Panc1 (cell line): ENCODE data around the gene SNAP47. TPM values are rescaled to one million over a fixed set of nuclear protein-coding genes. Genes with fewer than 3 reads are reported as not detected.

ENCODE experiments used
- ATAC-seq: fragments of 200-7000 bp; cut with Tn5 transposase; 2 replicates; pipeline ENCODE4 v1.9.1; 2020; ENCODE audit warnings: mild to moderate bottlenecking, moderate library complexity
- BruUV-seq: library from RNA; stranded (reverse); fragments of 400-500 nt; replicated peaks from 2 replicates; lab custom pipeline; 2021; lab: Mats Ljungman, UMichigan
- CTCF ChIA-PET: fragments of 300-600 bp; sonication (Branson Sonifier 250); formaldehyde crosslinking; loops from one replicate; lab custom pipeline; 2022; ENCODE audit warnings: antibody characterized with exemption; lab: Charles Lee
- POLR2A ChIA-PET: fragments of 300-600 bp; sonication (Branson Sonifier 250); formaldehyde crosslinking; loops from one replicate; lab custom pipeline; 2022; ENCODE audit warnings: antibody characterized with exemption; lab: Charles Lee
- DNase-seq: peaks from one replicate; pipeline ENCODE4 v3.0.0-alpha.2; 2010; ENCODE audit warnings: low read depth, low spot score
- H3K27ac ChIP-seq: 2 replicates; pipeline ENCODE4 v1.5.1; 2011; ENCODE audit warnings: mild to moderate bottlenecking, low read length, inconsistent platforms
- H3K27me3 ChIP-seq: fragments of 200-500 bp; sonication (Bioruptor generic); 2 replicates; pipeline ENCODE4 v1.6.0; 2014; ENCODE audit warnings: low read length, inconsistent platforms; ENCODE audit not compliant: control insufficient read depth, insufficient read depth
- H3K36me3 ChIP-seq: fragments of 200-500 bp; sonication (Bioruptor generic); 2 replicates; pipeline ENCODE4 v1.5.1; 2014; ENCODE audit warnings: inconsistent platforms, mild to moderate bottlenecking, low read length, moderate library complexity; ENCODE audit not compliant: control insufficient read depth, insufficient read depth
- H3K4me1 ChIP-seq: 2 replicates; pipeline ENCODE4 v1.5.1; 2011; ENCODE audit warnings: inconsistent platforms, mild to moderate bottlenecking, low read length, moderate library complexity; ENCODE audit not compliant: control insufficient read depth, insufficient read depth
- H3K4me3 ChIP-seq, 2 experiments: 2 replicates each; pipeline ENCODE4 v1.5.1; 2011 to 2012; ENCODE audit warnings: low read depth in 2 of 2, low read length in 2 of 2, mild to moderate bottlenecking in 2 of 2, inconsistent platforms in 1 of 2, moderate library complexity in 1 of 2
- H3K9me3 ChIP-seq: fragments of 200-500 bp; sonication (Bioruptor generic); 2 replicates; pipeline ENCODE4 v1.5.1; 2014; ENCODE audit warnings: low read depth, mild to moderate bottlenecking, inconsistent platforms, low read length, moderate library complexity; ENCODE audit not compliant: control insufficient read depth, insufficient read depth
- CTCF ChIP-seq: fragments of 450-650 bp; IDR thresholded peaks from 2 replicates; pipeline ENCODE4 v1.5.1; 2017; ENCODE audit warnings: mild to moderate bottlenecking
- POLR2AphosphoS5 ChIP-seq: IDR thresholded peaks from 2 replicates; pipeline ENCODE4 v1.6.1; 2012; ENCODE audit warnings: mild to moderate bottlenecking, low read depth, low read length, moderate library complexity
- SIN3A ChIP-seq: IDR thresholded peaks from 2 replicates; pipeline ENCODE4 v1.6.1; 2012; ENCODE audit warnings: low read depth, mild to moderate bottlenecking, low read length, moderate library complexity, borderline replicate concordance; ENCODE audit not compliant: insufficient read depth
- TCF7L2 ChIP-seq: IDR thresholded peaks from 2 replicates; pipeline ENCODE4 v1.6.1; 2011; ENCODE audit warnings: mild to moderate bottlenecking, low read depth, low read length, inconsistent platforms
- in situ Hi-C: cut with HindIII; loops from 2 replicates; pipeline ENCODE4 v1.10.0; 2016; ENCODE audit warnings: low sequenced_read_pairs, low pct_unique_long_range_greater_than_20kb
- intact Hi-C: fragments of 100-400 bp; cut with micrococcal nuclease; formaldehyde crosslinking; loops from one replicate; pipeline ENCODE4 v1.10.0; 2022; ENCODE audit not compliant: unreplicated experiment
- total RNA-seq: library from RNA; stranded (reverse); gene quantifications from one replicate; pipeline ENCODE4 v1.2.1, GENCODE V29; 2021; ENCODE audit not compliant: unreplicated experiment
- TF ChIP-seq, protein P1 (sequence below), 2 experiments: IDR thresholded peaks; 2 replicates each; pipeline ENCODE4 v1.6.1; 2011 to 2012; ENCODE audit warnings: low read depth in 2 of 2, control low read depth in 1 of 2, low read length in 1 of 2, mild to moderate bottlenecking in 1 of 2, moderate library complexity in 1 of 2; ENCODE audit not compliant: insufficient read depth in 1 of 2

The SNAP47 gene
- total RNA-seq, 1 experiment from 2014 or later = 55.6 TPM

- Histone ChIP-seq H3K4me1 (peaks cover 38% of the 10 kb centered on the region), H3K36me3 (peaks cover 2% of the 10 kb centered on the region; the same call in 1 of the 2 replicates), H3K4me3 (no peak overlapping the region), H3K27ac (peak overlapping the region; percentile 70), H3K27me3 (no peaks in the 10 kb centered on the region), H3K9me3 (no peaks in the 10 kb centered on the region)
- no peak for TF ChIP-seq TCF7L2
- TF ChIP-seq POLR2AphosphoS5 = no peak
- TF ChIP-seq SIN3A = no peak
- TF ChIP-seq, protein P1, sequence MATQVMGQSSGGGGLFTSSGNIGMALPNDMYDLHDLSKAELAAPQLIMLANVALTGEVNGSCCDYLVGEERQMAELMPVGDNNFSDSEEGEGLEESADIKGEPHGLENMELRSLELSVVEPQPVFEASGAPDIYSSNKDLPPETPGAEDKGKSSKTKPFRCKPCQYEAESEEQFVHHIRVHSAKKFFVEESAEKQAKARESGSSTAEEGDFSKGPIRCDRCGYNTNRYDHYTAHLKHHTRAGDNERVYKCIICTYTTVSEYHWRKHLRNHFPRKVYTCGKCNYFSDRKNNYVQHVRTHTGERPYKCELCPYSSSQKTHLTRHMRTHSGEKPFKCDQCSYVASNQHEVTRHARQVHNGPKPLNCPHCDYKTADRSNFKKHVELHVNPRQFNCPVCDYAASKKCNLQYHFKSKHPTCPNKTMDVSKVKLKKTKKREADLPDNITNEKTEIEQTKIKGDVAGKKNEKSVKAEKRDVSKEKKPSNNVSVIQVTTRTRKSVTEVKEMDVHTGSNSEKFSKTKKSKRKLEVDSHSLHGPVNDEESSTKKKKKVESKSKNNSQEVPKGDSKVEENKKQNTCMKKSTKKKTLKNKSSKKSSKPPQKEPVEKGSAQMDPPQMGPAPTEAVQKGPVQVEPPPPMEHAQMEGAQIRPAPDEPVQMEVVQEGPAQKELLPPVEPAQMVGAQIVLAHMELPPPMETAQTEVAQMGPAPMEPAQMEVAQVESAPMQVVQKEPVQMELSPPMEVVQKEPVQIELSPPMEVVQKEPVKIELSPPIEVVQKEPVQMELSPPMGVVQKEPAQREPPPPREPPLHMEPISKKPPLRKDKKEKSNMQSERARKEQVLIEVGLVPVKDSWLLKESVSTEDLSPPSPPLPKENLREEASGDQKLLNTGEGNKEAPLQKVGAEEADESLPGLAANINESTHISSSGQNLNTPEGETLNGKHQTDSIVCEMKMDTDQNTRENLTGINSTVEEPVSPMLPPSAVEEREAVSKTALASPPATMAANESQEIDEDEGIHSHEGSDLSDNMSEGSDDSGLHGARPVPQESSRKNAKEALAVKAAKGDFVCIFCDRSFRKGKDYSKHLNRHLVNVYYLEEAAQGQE (IDR thresholded peaks at IDR 0.05; ENCODE audit: insufficient read depth in 1 of 2, low read depth in 2 of 2, low read length in 1 of 2) = no peak
- no peak for TF ChIP-seq CTCF
- intact Hi-C loops (no loop called here), in situ Hi-C loops (no loop called here)
- POLR2A ChIA-PET = no interaction called here
- CTCF ChIA-PET = no interaction called here
- no peak for ATAC-seq
- BruUV-seq = no TSS peak
- no peak for DNase-seq
These were observed 34.1 kb downstream of the SNAP47 start for GRCh38 chr1:227769047-227769935.

DNA sequence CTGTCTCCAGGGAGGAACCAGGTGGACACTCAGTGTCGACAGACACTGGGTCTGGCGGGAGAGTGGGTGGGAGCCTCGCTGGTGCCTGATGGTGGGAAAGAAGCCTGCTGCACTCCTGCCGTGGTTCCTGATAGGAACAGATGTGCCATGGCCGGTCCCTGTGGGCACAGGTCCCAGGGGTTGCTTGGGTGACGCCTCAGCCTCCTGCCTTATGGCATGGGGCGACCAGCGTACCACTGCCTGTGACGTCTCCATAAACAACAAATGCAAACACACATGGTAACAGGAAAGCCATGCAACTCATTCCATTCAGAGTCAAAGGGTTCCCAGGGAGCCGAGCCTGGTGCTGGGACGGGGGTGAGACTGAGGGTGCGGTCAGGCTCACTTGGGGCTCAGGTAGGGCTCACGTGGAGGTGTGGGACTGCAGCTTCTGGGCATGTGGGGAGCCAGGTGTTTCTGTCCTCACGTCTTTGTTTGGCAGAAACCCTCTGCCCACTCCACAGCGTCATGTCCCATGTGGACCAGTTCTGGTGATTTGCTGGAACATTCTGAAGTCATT lies 34.8 kb downstream of the SNAP47 start:
- Histone ChIP-seq H3K4me1 (peaks cover 36% of the 10 kb centered on the region), H3K27me3 (no peaks in the 10 kb centered on the region), H3K9me3 (no peaks in the 10 kb centered on the region), H3K36me3 (peaks cover 2% of the 10 kb centered on the region; the same call in 1 of the 2 replicates), H3K27ac (0 out of 2 replicates have a peak overlapping the region, but pooled peaks have one; percentile 17), H3K4me3 (no peak overlapping the region)
- ATAC-seq (no peak), DNase-seq (no peak)
- CTCF ChIA-PET = no interaction called here
- in situ Hi-C loops = no loop called here
- no TSS peak for BruUV-seq
- no peak for TF ChIP-seq CTCF
- TF ChIP-seq TCF7L2 = no peak
- no peak for TF ChIP-seq SIN3A
- TF ChIP-seq POLR2AphosphoS5 = no peak
- TF ChIP-seq, protein P1 (IDR thresholded peaks at IDR 0.05; ENCODE audit: insufficient read depth in 1 of 2, low read depth in 2 of 2, low read length in 1 of 2) = no peak
- POLR2A ChIA-PET = no interaction called here
- intact Hi-C loops = no loop called here
